Nephron (organoid): ENCODE data around the gene ZNF862.

ENCODE experiments used
- H3K27ac Mint-ChIP-seq, 3 experiments: 2 replicates each; pipeline ENCODE4 v1.8.0; 2020; ENCODE audit warnings: mixed read lengths in 3 of 3, mild to moderate bottlenecking in 2 of 3, moderate library complexity in 1 of 3
- H3K27me3 Mint-ChIP-seq: 2 replicates; pipeline ENCODE4 v1.8.0; 2021; ENCODE audit warnings: low read depth, mild to moderate bottlenecking, moderate library complexity, mixed read lengths
- H3K36me3 Mint-ChIP-seq: 2 replicates; pipeline ENCODE4 v1.8.0; 2020; ENCODE audit warnings: low read depth, mixed read lengths
- H3K4me1 Mint-ChIP-seq: 2 replicates; pipeline ENCODE4 v1.8.0; 2020; ENCODE audit warnings: mixed read lengths
- H3K4me3 Mint-ChIP-seq, 3 experiments: 2 replicates each; pipeline ENCODE4 v1.8.0; 2020; ENCODE audit warnings: mild to moderate bottlenecking in 3 of 3, mixed read lengths in 3 of 3, moderate library complexity in 2 of 3
- H3K9me3 Mint-ChIP-seq: 2 replicates; pipeline ENCODE4 v1.8.0; 2020; ENCODE audit warnings: mixed read lengths
- CTCF ChIP-seq, 3 experiments: fragments of 200-600 bp; sonication (generic); IDR thresholded peaks; one replicate each; pipeline ENCODE4 v1.5.0; 2021; ENCODE audit warnings: antibody characterized with exemption in 3 of 3; ENCODE audit not compliant: unreplicated experiment in 3 of 3

ZNF862 gene

GRCh38 chr7:149799397-149800168 is 38.6 kb upstream of the ZNF862 start:
- Mint-ChIP-seq H3K27ac (no peak overlapping the region), H3K4me1 (no peaks in the 10 kb centered on the region), H3K4me3 (no peak overlapping the region), H3K27me3 (peaks cover 9% of the 10 kb centered on the region), H3K36me3 (no peaks in the 10 kb centered on the region), H3K9me3 (no peaks in the 10 kb centered on the region)
- peak; percentile 28 to 38 (median 37) for TF ChIP-seq CTCF (IDR thresholded peaks at IDR 0.05; ENCODE audit: unreplicated experiment in 3 of 3)

DNA sequence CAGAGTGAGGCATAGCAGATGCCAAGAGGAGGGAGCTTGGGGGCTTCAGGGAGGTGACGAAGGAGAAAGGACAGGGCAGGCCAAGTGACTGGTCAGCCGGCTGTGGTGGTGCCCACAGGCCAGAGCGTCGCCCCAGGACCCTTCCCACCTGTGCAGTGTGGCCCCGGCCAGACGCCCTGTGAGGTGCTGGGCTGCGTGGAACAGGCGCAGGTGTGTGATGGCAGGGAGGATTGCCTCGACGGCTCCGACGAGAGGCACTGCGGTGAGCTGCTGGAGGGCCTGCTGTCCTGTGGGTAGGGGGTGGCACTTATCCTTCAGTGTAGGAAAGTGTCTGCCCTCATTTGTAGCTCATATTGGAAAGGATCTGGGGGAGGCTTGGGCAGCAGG is 38.0 kb upstream of the ZNF862 start:
- no peaks in the 10 kb centered on the region for H3K4me1 Mint-ChIP-seq
- peak in 1 of 3 experiments; percentile 5 for TF ChIP-seq CTCF (IDR thresholded peaks at IDR 0.05; ENCODE audit: unreplicated experiment in 3 of 3)
- no peaks in the 10 kb centered on the region for H3K9me3 Mint-ChIP-seq
- no peaks in the 10 kb centered on the region for H3K36me3 Mint-ChIP-seq
- no peak overlapping the region for H3K4me3 Mint-ChIP-seq
- no peak overlapping the region for H3K27ac Mint-ChIP-seq
- H3K27me3 Mint-ChIP-seq = peaks cover 8% of the 10 kb centered on the region

DNA sequence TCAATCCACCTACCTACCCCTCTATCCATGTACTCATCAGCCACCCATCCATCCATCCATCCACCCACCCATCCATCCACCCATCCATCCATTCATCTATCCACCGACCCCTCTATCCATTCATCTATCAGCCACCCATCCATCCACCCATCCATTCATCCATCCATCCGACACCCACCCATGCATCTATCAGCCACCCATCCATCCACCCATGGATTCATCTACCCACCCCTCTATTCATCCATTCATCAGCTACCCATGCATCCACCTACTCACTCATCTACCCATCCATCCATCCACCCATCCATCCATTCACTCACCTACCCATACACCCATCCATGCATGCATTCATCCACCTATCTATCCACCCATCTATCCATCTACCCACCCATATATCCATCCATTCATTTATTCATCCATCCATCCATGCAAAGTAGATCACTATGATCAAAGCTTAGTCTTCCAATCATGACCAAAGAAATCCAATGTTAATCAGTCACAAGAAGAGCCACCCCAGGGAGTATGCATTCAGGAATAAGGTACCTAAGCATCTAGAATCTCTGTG is 37.1 kb upstream of the ZNF862 start:
- no peaks in the 10 kb centered on the region for H3K4me1 Mint-ChIP-seq

DNA sequence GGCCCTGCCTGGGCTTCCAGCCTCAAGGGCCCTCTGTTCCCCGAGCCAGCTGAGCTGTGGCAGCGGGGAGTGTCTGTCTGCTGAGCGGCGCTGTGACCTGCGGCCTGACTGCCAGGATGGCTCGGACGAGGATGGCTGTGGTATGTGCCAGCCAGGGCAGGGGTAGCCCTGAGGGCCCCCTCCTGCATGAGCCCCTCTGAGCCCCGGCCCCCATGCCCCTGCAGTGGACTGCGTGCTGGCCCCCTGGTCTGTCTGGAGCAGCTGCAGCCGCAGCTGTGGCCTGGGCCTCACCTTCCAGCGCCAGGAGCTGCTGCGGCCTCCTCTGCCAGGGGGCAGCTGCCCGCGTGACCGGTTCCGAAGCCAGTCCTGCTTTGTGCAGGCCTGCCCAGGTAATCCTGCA is 36.4 kb upstream of the ZNF862 start:
- H3K36me3 Mint-ChIP-seq = no peaks in the 10 kb centered on the region
- no peaks in the 10 kb centered on the region for H3K9me3 Mint-ChIP-seq
- no peak for TF ChIP-seq CTCF (IDR thresholded peaks at IDR 0.05; ENCODE audit: unreplicated experiment in 3 of 3)
- no peaks in the 10 kb centered on the region for H3K4me1 Mint-ChIP-seq
- no peak overlapping the region for H3K27ac Mint-ChIP-seq
- peaks cover 8% of the 10 kb centered on the region for H3K27me3 Mint-ChIP-seq
- H3K4me3 Mint-ChIP-seq = no peak overlapping the region

More for the DNA sequence above, 37.1 kb upstream of the ZNF862 start:
- TF ChIP-seq CTCF (IDR thresholded peaks at IDR 0.05; ENCODE audit: unreplicated experiment in 3 of 3) = no peak
- Mint-ChIP-seq H3K4me3 (no peak overlapping the region), H3K27me3 (peaks cover 8% of the 10 kb centered on the region), H3K27ac (no peak overlapping the region), H3K9me3 (no peaks in the 10 kb centered on the region), H3K36me3 (no peaks in the 10 kb centered on the region)

GRCh38 chr7:149802966-149803365 is 35.2 kb upstream of the ZNF862 start:
- H3K27ac Mint-ChIP-seq = no peak overlapping the region
- TF ChIP-seq CTCF (IDR thresholded peaks at IDR 0.05; ENCODE audit: unreplicated experiment in 3 of 3) = no peak

More at GRCh38 chr7:149802966-149803365, 35.2 kb upstream of the ZNF862 start:
- Mint-ChIP-seq H3K27me3 (peaks cover 7% of the 10 kb centered on the region), H3K4me1 (no peaks in the 10 kb centered on the region), H3K4me3 (no peak overlapping the region), H3K36me3 (no peaks in the 10 kb centered on the region), H3K9me3 (no peaks in the 10 kb centered on the region)
